Mesothelial cell of epicardium (in vitro differentiated cells): ENCODE measurements around the gene MADD. TPM values are rescaled to one million over a fixed set of nuclear protein-coding genes. Genes with fewer than 3 reads are reported as not detected.

ENCODE experiments used
- DNase-seq, 2 experiments: peaks; one replicate each; pipeline ENCODE4 v3.0.0; 2021; ENCODE audit warnings: low spot score in 2 of 2; ENCODE audit not compliant: unreplicated experiment in 2 of 2
- H3K27ac Mint-ChIP-seq: 2 replicates; pipeline ENCODE4 v1.8.0; 2021; ENCODE audit warnings: mixed read lengths
- H3K27me3 Mint-ChIP-seq: 2 replicates; pipeline ENCODE4 v1.8.0; 2021; ENCODE audit warnings: low read depth, mixed read lengths
- H3K36me3 Mint-ChIP-seq: 2 replicates; pipeline ENCODE4 v1.8.0; 2021; ENCODE audit warnings: mixed read lengths
- H3K4me1 Mint-ChIP-seq: 2 replicates; pipeline ENCODE4 v1.8.0; 2021; ENCODE audit warnings: mixed read lengths
- H3K4me3 Mint-ChIP-seq: 2 replicates; pipeline ENCODE4 v1.8.0; 2021; ENCODE audit warnings: mild to moderate bottlenecking, moderate library complexity, mixed read lengths
- H3K9me3 Mint-ChIP-seq: 2 replicates; pipeline ENCODE4 v1.8.0; 2021; ENCODE audit warnings: mixed read lengths
- total RNA-seq: library from RNA; stranded (reverse); gene quantifications from 3 replicates; pipeline ENCODE4 v1.2.1, GENCODE V29; 2021
- TF ChIP-seq, protein P1 (sequence below): fragments of 200-600 bp; sonication (generic); IDR thresholded peaks from one replicate; pipeline ENCODE4 v1.5.0; 2021; ENCODE audit warnings: antibody characterized with exemption; ENCODE audit not compliant: unreplicated experiment

The MADD gene
- total RNA-seq, 1 donor from 2014 or later = 71.2 TPM

DNA sequence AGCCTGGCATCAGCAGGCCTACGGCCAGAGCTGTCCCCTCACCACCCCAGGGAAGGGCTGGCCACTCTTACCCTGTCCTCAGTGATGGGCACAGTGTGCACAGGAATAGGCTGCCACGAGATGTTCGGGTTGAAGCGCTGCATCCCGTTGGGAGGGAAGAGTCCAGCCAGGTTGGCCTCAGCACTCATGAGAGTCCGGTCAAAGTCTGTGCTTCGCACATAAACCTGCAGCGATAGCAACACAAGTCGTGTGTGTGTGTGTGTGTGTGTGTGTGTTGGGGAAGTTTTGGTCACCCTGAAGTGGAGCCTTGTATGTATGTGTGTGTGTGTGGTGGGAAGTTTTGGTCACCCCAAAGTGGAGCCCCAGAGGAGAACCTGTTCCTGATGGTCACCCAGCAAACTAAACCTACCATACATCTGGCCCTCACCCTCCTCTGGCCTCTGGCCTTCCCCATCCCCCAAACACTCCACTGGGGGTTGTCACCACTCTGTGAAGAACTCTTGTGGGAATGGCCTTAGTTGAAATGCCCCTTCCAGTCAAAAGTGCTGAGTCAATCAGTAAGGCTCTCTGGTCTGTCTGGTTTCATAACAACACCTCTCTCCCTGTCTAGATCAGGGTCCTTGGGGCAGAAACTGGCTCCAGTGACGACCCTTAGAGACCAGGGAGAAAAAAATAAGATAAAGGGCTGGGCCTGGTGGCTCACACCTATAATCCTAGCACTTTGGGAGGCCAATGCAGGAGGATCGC is 24.1 kb upstream of the MADD start:
- Mint-ChIP-seq H3K27ac (no peak overlapping the region), H3K36me3 (peaks cover 23% of the 10 kb centered on the region), H3K4me1 (peaks cover 12% of the 10 kb centered on the region), H3K9me3 (no peaks in the 10 kb centered on the region), H3K27me3 (no peaks in the 10 kb centered on the region), H3K4me3 (no peak overlapping the region)
- TF ChIP-seq, protein P1, sequence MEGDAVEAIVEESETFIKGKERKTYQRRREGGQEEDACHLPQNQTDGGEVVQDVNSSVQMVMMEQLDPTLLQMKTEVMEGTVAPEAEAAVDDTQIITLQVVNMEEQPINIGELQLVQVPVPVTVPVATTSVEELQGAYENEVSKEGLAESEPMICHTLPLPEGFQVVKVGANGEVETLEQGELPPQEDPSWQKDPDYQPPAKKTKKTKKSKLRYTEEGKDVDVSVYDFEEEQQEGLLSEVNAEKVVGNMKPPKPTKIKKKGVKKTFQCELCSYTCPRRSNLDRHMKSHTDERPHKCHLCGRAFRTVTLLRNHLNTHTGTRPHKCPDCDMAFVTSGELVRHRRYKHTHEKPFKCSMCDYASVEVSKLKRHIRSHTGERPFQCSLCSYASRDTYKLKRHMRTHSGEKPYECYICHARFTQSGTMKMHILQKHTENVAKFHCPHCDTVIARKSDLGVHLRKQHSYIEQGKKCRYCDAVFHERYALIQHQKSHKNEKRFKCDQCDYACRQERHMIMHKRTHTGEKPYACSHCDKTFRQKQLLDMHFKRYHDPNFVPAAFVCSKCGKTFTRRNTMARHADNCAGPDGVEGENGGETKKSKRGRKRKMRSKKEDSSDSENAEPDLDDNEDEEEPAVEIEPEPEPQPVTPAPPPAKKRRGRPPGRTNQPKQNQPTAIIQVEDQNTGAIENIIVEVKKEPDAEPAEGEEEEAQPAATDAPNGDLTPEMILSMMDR = no peak
- no peak for DNase-seq

GRCh38 chr11:47247502-47247901 is 22.4 kb upstream of the MADD start:
- DNase-seq = no peak
- Mint-ChIP-seq H3K27ac (no peak overlapping the region), H3K4me3 (peak overlapping the region; percentile 99), H3K36me3 (peaks cover 9% of the 10 kb centered on the region), H3K27me3 (no peaks in the 10 kb centered on the region), H3K4me1 (peaks cover 14% of the 10 kb centered on the region), H3K9me3 (no peaks in the 10 kb centered on the region)
- TF ChIP-seq, protein P1 = no peak

DNA sequence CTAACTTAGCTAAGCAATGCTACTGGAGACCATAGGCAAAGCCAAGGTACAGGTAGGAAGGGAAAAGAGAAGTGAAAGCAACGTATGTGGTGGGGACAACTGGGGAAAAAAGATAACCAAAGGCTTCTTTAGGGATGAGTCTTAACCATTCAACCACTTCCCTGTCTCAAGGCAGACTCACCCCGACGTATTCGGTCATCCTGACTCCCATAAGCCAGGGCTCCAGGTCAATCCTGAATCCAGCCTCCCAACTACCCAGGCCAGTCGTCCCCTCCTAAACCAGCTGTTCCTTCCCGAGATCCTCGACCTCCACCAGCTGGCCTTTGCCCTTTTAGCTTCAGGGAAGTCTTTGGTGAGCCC is 21.6 kb upstream of the MADD start:
- no peak for DNase-seq
- Mint-ChIP-seq H3K9me3 (no peaks in the 10 kb centered on the region), H3K4me1 (peaks cover 14% of the 10 kb centered on the region), H3K27ac (peak overlapping the region; percentile 99), H3K36me3 (peaks cover 5% of the 10 kb centered on the region), H3K4me3 (peak overlapping the region; percentile 99), H3K27me3 (no peaks in the 10 kb centered on the region)
- TF ChIP-seq, protein P1 = no peak

DNA sequence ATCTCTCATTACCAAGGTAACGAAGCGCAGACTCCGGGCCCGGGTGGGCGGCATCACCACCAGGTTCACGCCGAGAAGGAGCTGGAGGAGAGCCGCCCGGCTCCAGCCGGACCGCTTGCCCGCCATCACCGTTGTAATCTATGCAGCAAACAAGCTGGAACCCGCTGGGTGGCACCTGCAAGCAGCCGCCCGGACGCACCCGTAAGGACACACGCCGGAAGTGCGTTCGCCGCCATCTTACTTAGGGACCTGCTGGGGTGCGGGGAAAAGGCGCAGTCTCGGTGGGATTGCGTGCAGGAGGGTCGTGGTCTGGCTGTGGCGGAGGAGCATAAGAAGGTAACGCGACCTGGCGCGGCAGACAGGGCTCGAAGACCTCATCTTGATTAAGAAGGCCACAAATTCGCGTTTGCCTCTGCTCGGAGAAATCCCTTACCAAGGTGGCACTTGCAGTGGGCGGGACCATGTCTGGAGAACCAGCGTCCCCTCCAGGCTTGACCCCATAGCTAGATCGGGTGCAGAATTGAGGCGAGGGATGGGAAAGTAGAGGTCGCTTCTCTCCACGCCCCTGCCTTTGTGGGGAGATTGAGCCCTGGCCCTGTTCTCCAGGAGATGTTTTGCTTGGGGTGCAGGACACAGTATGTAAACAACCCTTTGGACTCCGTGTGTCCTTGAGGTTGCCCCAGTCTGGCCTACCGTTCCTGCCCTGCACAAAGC is 21.1 kb upstream of the MADD start, which contains the start of gene ACP2:
TSS of gene ACP2 (minus strand) at position 151 of the 714 bp plus-strand sequence. CDS start at position 126, 25 bp downstream.
- Mint-ChIP-seq H3K4me3 (peak within 1 kb of the TSS; percentile 99), H3K36me3 (peaks cover 5% of the 10 kb centered on the region), H3K4me1 (peaks cover 15% of the 10 kb centered on the region), H3K9me3 (no peaks in the 10 kb centered on the region), H3K27ac (peak within 1 kb of the TSS; percentile 99), H3K27me3 (no peaks in the 10 kb centered on the region)
- DNase-seq = peak; percentile 69 to 87
- TF ChIP-seq, protein P1 = no peak

DNA sequence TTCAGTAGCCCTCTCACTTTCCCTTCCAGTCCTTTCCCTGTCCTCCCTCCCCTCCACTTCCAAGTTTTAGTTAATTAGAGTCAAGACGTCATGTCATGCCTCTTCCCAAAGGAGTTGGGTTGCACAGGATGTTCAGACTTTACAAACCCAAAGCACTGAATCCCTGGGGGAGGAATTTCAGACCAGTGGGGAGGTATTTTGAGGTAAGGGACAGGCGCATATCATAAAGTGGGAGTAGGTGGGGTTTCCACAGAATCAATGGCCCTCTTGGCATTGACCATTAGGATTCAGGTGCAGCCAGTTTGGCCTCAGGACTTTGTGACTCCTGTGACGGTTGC is 20.6 kb upstream of the MADD start:
- Mint-ChIP-seq H3K27ac (peak overlapping the region; percentile 99), H3K36me3 (peaks cover 5% of the 10 kb centered on the region), H3K4me3 (peak overlapping the region; percentile 99), H3K4me1 (peaks cover 20% of the 10 kb centered on the region), H3K9me3 (no peaks in the 10 kb centered on the region), H3K27me3 (no peaks in the 10 kb centered on the region)
- TF ChIP-seq, protein P1 = no peak
- no peak for DNase-seq
